K562 (cell line): ENCODE measurements around the gene TSPAN1. TPM values are rescaled to one million over a fixed set of nuclear protein-coding genes. Genes with fewer than 3 reads are reported as not detected.
A peak's percentile ranks its signal among the peaks of the same experiment; 100 is the strongest.

ENCODE experiments used
- BCL6 ChIP-seq: fragments of 250-450 bp; sonication (Bioruptor Pico); IDR thresholded peaks from 2 replicates; pipeline ENCODE4 v1.4.0; 2020
- BRD4 ChIP-seq: fragments of 200-600 bp; sonication (generic); IDR thresholded peaks from 2 replicates; pipeline ENCODE4 v1.6.1; 2017; ENCODE audit warnings: inconsistent platforms
- CHD1 ChIP-seq: fragments of 200-600 bp; sonication (generic); IDR thresholded peaks from one replicate; pipeline ENCODE4 v1.6.1; 2012; ENCODE audit warnings: mild to moderate bottlenecking, moderate library complexity, low read length, inconsistent platforms
- SRSF9 ChIP-seq: fragments of 200-400 bp; formaldehyde crosslinking; IDR thresholded peaks from 2 replicates; pipeline ENCODE4 v1.6.1; 2017; ENCODE audit warnings: low read depth, low read length, borderline replicate concordance
- THRAP3 ChIP-seq: fragments of 450-650 bp; IDR thresholded peaks from 2 replicates; pipeline ENCODE4 v1.6.1; 2016; ENCODE audit warnings: mild to moderate bottlenecking, inconsistent platforms, borderline replicate concordance
- ZNF253 ChIP-seq: fragments of 250-450 bp; sonication (Bioruptor Pico); conservative IDR thresholded peaks from 2 replicates; pipeline ENCODE4 v1.6.1; 2021; ENCODE audit warnings: mild to moderate bottlenecking
- ZNF436 ChIP-seq: fragments of 250-450, 450-650 bp; sonication (Bioruptor Pico); formaldehyde crosslinking; IDR thresholded peaks from 2 replicates; pipeline ENCODE4 v1.7.0; 2020; ENCODE audit warnings: mild to moderate bottlenecking
- ZNF589 ChIP-seq: fragments of 200-800 bp; sonication (Bioruptor generic); IDR thresholded peaks from 2 replicates; pipeline ENCODE4 v1.6.1; 2016; ENCODE audit warnings: low read depth, missing genetic modification characterization, missing compliant biosample characterization
- polyA plus RNA-seq, 8 experiments: library from polyadenylated mRNA; depleted of rRNA in 4 of 8; stranded (reverse) in 5 of 8; unstranded in 3 of 8; fragments of >200 nt; fragmentation: Nextera tagmentation in 2 of 8; fragmentation: Illumina TruSeq in 1 of 8; extraction: Ambion mirVana in 2 of 8; extraction: Trizol in 1 of 8; gene quantifications; 2 replicates each; pipeline versions ENCODE4 v1.2.1 to v1.2.3, GENCODE V29; 2011 to 2014; ENCODE audit warnings: inconsistent platforms in 1 of 8, missing spikeins in 1 of 8
- total RNA-seq, 7 experiments: library from RNA; depleted of rRNA in 6 of 7; stranded (reverse); fragments of >200 nt in 6 of 7; fragmentation: Illumina TruSeq in 2 of 7; extraction: Trizol in 2 of 7; gene quantifications; 2 replicates each; pipeline versions ENCODE4 v1.2.1 to v1.2.3, GENCODE V29; 2011 to 2021; ENCODE audit warnings: low replicate concordance in 1 of 7
- TF ChIP-seq, protein P1 (sequence below): sonication (generic); formaldehyde crosslinking; IDR thresholded peaks from 2 replicates; pipeline ENCODE4 v1.8.1; 2023; ENCODE audit warnings: missing genetic modification reagents, mild to moderate bottlenecking, borderline replicate concordance
- TF ChIP-seq, protein P2 (sequence below): fragments of 450-650 bp; IDR thresholded peaks from 2 replicates; pipeline ENCODE4 v1.6.1; 2017; ENCODE audit warnings: antibody characterized with exemption
- TF ChIP-seq, protein P3 (sequence below): fragments of 450-650 bp; IDR thresholded peaks from 2 replicates; pipeline ENCODE4 v1.6.1; 2016
- TF ChIP-seq, protein P4 (sequence below): IDR thresholded peaks from 3 replicates; pipeline ENCODE4 v1.6.1; 2011; ENCODE audit warnings: borderline replicate concordance, mild to moderate bottlenecking, moderate library complexity; ENCODE audit not compliant: insufficient read length; ENCODE audit errors: extremely low read depth
- TF ChIP-seq, protein P5 (sequence below), 2 experiments: fragments of 450-650 bp; conservative IDR thresholded peaks; 2 replicates each; pipeline ENCODE4 v1.6.1; 2017; ENCODE audit warnings: mild to moderate bottlenecking in 2 of 2, moderate library complexity in 2 of 2

TSPAN1 gene
- total and polyA plus RNA-seq, 9 of the 15 experiments (the other 6 are each of a cell fraction or from before 2014, with no cell fraction given), result 0.58 TPM; not detected in 8

DNA sequence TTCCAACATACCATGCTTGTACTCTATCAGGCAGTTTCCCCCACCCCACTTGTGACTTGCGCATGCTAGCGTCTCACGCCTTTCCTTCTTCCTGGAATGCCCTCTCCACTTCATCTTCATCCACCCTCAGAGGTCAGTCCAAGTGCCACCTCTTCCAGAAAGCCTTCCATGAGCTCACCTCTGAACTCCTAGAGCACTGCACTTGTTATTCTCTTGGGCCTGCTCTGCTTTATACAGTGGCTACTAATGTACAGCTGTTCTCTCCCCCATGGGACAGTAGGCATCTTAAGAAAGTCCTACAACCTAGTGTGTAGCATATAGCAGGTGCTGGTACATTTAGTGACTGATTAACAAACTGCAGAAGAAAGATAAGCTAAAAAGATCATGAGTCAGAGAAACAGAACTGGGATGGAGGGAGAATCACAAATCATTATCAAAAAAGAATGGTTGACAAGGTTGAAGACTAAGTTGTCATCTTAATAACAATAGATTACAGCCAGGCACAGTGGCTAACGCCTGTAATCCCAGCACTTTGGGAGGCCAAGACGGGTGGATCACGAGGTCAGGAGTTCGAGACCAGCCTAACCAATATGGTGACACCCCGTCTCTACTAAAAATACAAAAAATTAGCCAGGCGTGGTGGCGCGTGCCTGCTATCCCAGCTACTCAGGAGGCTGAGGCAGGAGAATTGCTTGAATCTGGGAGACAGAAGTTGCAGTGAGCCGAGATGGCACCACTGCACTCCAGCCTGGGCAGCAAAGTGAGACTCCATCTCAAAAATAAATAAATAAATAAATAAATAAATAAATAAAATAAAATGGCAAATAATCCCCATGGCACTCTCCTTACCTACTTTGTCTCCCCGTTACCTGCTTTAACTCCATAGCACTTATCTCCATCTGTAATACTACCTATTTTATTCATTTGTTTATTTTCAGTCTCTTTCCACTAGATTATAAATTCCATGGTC lies 16.3 kb upstream of the TSPAN1 start (continued):
- TF ChIP-seq, protein P1, sequence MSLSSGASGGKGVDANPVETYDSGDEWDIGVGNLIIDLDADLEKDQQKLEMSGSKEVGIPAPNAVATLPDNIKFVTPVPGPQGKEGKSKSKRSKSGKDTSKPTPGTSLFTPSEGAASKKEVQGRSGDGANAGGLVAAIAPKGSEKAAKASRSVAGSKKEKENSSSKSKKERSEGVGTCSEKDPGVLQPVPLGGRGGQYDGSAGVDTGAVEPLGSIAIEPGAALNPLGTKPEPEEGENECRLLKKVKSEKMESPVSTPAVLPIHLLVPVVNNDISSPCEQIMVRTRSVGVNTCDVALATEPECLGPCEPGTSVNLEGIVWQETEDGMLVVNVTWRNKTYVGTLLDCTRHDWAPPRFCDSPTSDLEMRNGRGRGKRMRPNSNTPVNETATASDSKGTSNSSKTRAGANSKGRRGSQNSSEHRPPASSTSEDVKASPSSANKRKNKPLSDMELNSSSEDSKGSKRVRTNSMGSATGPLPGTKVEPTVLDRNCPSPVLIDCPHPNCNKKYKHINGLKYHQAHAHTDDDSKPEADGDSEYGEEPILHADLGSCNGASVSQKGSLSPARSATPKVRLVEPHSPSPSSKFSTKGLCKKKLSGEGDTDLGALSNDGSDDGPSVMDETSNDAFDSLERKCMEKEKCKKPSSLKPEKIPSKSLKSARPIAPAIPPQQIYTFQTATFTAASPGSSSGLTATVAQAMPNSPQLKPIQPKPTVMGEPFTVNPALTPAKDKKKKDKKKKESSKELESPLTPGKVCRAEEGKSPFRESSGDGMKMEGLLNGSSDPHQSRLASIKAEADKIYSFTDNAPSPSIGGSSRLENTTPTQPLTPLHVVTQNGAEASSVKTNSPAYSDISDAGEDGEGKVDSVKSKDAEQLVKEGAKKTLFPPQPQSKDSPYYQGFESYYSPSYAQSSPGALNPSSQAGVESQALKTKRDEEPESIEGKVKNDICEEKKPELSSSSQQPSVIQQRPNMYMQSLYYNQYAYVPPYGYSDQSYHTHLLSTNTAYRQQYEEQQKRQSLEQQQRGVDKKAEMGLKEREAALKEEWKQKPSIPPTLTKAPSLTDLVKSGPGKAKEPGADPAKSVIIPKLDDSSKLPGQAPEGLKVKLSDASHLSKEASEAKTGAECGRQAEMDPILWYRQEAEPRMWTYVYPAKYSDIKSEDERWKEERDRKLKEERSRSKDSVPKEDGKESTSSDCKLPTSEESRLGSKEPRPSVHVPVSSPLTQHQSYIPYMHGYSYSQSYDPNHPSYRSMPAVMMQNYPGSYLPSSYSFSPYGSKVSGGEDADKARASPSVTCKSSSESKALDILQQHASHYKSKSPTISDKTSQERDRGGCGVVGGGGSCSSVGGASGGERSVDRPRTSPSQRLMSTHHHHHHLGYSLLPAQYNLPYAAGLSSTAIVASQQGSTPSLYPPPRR (CRISPR knock-in tag), result peak; percentile 93; the same call in 1 of the 2 replicates
- TF ChIP-seq, protein P2, sequence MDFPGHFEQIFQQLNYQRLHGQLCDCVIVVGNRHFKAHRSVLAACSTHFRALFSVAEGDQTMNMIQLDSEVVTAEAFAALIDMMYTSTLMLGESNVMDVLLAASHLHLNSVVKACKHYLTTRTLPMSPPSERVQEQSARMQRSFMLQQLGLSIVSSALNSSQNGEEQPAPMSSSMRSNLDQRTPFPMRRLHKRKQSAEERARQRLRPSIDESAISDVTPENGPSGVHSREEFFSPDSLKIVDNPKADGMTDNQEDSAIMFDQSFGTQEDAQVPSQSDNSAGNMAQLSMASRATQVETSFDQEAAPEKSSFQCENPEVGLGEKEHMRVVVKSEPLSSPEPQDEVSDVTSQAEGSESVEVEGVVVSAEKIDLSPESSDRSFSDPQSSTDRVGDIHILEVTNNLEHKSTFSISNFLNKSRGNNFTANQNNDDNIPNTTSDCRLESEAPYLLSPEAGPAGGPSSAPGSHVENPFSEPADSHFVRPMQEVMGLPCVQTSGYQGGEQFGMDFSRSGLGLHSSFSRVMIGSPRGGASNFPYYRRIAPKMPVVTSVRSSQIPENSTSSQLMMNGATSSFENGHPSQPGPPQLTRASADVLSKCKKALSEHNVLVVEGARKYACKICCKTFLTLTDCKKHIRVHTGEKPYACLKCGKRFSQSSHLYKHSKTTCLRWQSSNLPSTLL, result no peak
- TF ChIP-seq, protein P3, sequence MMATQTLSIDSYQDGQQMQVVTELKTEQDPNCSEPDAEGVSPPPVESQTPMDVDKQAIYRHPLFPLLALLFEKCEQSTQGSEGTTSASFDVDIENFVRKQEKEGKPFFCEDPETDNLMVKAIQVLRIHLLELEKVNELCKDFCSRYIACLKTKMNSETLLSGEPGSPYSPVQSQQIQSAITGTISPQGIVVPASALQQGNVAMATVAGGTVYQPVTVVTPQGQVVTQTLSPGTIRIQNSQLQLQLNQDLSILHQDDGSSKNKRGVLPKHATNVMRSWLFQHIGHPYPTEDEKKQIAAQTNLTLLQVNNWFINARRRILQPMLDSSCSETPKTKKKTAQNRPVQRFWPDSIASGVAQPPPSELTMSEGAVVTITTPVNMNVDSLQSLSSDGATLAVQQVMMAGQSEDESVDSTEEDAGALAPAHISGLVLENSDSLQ, result peak; percentile 96
- TF ChIP-seq ZNF436 (CRISPR knock-in tag), result peak; percentile 92
- TF ChIP-seq, protein P4, sequence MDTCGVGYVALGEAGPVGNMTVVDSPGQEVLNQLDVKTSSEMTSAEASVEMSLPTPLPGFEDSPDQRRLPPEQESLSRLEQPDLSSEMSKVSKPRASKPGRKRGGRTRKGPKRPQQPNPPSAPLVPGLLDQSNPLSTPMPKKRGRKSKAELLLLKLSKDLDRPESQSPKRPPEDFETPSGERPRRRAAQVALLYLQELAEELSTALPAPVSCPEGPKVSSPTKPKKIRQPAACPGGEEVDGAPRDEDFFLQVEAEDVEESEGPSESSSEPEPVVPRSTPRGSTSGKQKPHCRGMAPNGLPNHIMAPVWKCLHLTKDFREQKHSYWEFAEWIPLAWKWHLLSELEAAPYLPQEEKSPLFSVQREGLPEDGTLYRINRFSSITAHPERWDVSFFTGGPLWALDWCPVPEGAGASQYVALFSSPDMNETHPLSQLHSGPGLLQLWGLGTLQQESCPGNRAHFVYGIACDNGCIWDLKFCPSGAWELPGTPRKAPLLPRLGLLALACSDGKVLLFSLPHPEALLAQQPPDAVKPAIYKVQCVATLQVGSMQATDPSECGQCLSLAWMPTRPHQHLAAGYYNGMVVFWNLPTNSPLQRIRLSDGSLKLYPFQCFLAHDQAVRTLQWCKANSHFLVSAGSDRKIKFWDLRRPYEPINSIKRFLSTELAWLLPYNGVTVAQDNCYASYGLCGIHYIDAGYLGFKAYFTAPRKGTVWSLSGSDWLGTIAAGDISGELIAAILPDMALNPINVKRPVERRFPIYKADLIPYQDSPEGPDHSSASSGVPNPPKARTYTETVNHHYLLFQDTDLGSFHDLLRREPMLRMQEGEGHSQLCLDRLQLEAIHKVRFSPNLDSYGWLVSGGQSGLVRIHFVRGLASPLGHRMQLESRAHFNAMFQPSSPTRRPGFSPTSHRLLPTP, result peak; percentile 74
- TF ChIP-seq, protein P5, sequence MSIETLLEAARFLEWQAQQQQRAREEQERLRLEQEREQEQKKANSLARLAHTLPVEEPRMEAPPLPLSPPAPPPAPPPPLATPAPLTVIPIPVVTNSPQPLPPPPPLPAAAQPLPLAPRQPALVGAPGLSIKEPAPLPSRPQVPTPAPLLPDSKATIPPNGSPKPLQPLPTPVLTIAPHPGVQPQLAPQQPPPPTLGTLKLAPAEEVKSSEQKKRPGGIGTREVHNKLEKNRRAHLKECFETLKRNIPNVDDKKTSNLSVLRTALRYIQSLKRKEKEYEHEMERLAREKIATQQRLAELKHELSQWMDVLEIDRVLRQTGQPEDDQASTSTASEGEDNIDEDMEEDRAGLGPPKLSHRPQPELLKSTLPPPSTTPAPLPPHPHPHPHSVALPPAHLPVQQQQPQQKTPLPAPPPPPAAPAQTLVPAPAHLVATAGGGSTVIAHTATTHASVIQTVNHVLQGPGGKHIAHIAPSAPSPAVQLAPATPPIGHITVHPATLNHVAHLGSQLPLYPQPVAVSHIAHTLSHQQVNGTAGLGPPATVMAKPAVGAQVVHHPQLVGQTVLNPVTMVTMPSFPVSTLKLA (conservative IDR thresholded peaks at IDR 0.05), result peak; percentile 53 to 86; a peak in 3 of 4 replicates
- no peak for TF ChIP-seq ZNF253 (CRISPR knock-in tag)
- TF ChIP-seq CHD1, result no peak
- TF ChIP-seq ZNF589, result peak; percentile 98
- TF ChIP-seq BRD4, result no peak
- no peak; the same call in 1 of the 2 replicates for TF ChIP-seq THRAP3
- no peak for TF ChIP-seq BCL6 (CRISPR knock-in tag)
- no peak for TF ChIP-seq SRSF9
